RCC 7860 (cell line): ENCODE data around the gene SPAG7.

Experiments
- DNase-seq: peaks from one replicate; pipeline ENCODE4 v3.0.0-alpha.2; 2015; ENCODE audit warnings: low spot score
- FAIRE-seq: peaks from 2 replicates; lab custom pipeline; 2012; peaks lifted over from hg19 to GRCh38; lab: Jason Lieb, UNC

SPAG7 gene

DNA sequence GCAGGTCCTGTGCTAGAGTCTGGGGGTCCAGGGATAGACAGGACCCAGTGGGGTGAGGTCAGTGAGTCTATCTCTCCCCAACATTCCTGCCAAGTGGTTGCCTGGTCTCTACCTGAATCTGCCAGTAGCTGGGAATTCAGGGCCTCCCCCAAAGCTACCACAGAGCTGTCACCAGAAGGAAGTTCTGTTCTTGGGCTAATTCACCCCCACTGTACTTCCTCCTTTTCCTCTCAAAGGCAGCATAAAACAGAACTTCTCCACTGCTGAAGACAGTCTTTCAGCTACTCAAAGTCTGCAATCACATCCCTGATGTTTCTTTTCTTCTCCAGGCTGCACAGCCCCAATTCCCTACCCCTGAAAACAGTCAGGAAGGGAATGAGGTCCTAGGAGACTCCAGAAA lies 11.1 kb upstream of the SPAG7 start:
- FAIRE-seq (no peak), DNase-seq (no peak)

- no peak for DNase-seq
These were observed 6.6 kb upstream of the SPAG7 start for GRCh38 chr17:4974115-4974670.

GRCh38 chr17:4973256-4974114 lies 5.9 kb upstream of the SPAG7 start:
- DNase-seq: no peak
- FAIRE-seq: no peak

More at GRCh38 chr17:4974115-4974670, 6.6 kb upstream of the SPAG7 start:
- FAIRE-seq: no peak

- DNase-seq (no peak), FAIRE-seq (no peak)
These were observed 5.1 kb upstream of the SPAG7 start for GRCh38 chr17:4972752-4973151.

GRCh38 chr17:4972322-4972721 lies 4.7 kb upstream of the SPAG7 start:
- DNase-seq (no peak), FAIRE-seq (no peak)

- FAIRE-seq (no peak), DNase-seq (no peak)
These were observed 4.2 kb upstream of the SPAG7 start for GRCh38 chr17:4971826-4972225.

DNA sequence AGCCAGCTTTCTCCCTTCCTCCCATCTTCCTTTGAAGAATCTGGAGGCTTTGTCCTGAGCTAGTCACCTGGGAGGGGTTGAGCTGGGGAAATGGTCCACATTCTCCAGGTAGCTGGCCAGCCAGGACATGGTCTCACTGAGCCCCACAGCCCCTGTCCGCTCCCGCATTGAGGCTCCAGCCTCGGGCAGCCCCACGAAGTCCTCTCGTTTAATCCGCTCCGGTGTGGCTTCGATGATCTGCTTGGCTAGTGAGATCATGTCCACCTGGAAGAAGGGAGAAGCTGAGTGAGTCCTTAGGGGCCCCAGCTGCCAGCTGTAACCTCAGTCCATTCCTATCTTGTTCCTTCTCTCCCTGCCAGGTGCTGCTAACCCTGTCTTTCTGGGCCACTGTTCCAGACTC lies 2.7 kb upstream of the SPAG7 start:
- FAIRE-seq (no peak), DNase-seq (no peak)

- FAIRE-seq (no peak), DNase-seq (peak; percentile 36)
These were observed 2.0 kb upstream of the SPAG7 start for GRCh38 chr17:4969551-4970173.

- FAIRE-seq (peak; percentile 69), DNase-seq (peak; percentile 87)
These were observed 1.5 kb upstream of the SPAG7 start for GRCh38 chr17:4969047-4969550.

- DNase-seq: peak; percentile 77
- peak; percentile 37 for FAIRE-seq
These were observed 949 bp upstream of the SPAG7 start for GRCh38 chr17:4968486-4969046.

DNA sequence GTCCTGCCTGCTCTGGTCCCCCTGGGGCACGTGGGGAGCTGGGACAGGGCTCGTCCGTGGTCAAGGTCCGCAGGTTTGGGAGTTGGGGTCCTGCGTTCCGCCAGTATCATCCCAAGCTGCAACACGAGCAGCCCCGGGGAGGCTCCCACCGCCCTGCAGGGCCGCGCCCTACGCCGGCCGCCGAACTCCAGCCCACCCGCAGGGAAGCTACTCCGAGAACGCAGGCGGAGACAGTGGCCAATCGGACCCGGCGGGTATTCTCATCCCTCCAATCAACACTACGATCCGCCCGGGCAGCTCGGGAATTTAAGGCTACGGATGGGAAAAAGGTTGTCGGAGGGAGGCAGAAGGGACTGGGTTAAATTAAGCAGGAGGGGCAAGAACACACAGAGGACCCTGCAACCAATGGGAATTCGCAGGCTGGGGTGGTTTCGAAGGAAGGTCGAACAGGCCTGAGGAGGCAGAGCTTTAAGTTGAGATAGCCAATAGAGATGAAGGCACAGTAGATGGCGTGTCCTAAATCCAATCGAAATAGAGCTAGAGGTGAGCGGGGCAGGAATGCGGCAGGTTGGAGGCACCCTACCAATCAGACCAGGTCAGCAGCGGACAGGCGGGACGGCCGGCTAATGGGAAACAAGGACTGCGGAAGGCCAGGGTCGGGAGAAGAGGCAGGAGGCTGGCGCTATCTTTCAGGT lies 626 bp downstream of the SPAG7 start:
- FAIRE-seq: peak; percentile 95

DNA sequence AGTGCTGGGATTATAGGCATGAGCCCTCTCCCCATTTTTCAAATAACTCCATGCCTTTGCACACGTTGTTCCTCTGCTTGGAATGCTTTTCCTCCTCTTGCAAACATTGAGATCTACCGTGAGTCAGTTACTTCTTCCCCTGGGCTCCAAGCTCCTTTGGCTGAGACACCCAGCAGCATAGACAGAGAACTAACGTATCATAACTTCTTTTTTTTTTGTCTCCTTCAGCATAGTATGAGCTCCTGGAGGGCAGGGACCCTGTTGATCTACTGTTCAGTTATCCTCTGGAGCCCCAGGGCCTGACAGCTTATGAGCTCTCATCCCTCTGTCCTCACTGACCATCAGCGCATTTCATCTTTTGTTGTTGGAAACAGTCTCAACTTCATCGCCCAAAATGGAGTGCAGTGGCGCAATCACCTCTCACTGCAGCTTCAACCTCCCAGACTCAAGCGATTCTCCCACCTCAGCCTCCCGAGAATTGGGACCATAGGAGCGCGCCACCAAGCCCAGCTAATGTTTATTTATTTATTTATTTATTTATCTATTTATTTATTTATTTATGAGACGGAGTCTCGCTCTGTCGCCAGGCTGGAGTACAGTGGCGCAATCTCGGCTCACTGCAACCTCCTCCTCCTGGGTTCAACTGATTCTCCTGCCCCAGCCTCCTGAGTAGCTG lies 2.2 kb downstream of the SPAG7 start:
- DNase-seq (no peak), FAIRE-seq (no peak)

More for the DNA sequence above, 626 bp downstream of the SPAG7 start:
- DNase-seq: peak; percentile 100

DNA sequence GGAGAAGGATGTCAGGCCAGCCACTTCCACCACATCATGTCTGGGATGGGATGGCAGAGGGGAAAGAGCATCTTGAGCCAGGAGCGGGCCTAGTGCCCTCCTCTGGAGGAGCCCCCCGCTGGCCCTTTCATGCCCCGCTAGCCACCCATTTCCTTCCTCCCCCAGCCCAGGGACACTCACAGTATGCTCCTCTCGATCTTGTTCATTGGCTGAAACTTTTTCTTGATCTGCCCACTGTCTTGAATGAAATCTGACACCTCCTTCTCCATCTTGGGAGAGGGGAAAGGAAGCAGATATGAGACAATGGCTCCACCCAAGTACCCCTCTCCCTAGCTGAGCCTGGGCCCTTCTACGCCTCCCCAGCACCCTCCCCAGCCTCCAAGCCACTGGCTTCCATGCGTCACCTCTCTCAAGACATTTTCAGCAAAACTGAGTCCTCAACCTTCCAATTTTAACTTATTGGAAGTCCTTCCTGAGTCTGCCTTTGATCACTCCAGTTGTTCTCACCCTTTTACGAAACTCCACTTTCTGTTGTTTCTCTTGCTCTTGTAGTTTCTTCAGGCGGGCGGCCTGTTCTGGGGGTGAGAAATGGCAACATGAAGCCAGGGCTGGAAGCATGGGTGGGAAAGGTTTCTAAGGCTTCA lies 7.2 kb downstream of the SPAG7 start:
- DNase-seq (no peak), FAIRE-seq (no peak)

DNA sequence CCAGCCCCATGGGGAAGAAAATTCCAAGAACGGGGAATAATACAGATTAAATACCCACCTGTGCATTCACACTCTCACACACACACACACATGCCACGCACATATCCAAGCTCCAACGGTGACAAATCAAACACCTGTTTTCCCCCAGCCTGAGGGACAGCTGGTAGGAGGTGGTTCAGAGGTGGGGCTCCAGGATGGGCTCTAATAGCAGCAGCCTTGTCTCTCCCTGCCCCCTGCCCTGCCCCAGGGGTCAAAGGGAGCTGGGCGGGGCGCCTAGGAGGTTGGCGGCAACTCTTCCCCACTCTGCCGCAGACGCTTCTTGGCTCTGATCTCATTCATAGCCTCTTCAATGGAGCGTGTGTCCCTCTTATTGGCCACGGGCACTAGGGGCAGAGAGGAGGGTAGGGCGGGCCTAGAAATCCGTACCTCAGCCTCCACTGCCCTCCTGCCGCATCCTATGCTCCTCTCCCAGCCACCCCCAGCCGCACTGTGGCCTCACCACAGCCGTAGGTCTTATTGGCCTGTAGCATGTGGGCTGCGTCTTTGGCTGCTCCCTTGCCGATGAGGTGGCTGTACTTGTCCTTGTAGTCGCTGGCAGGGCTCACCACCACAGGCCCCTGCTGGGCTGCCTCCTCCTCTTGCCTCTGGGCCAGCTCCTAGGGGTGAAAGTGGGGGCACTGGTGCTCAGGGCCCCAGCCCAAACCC lies 8.2 kb downstream of the SPAG7 start:
- no peak for FAIRE-seq
- no peak for DNase-seq

DNA sequence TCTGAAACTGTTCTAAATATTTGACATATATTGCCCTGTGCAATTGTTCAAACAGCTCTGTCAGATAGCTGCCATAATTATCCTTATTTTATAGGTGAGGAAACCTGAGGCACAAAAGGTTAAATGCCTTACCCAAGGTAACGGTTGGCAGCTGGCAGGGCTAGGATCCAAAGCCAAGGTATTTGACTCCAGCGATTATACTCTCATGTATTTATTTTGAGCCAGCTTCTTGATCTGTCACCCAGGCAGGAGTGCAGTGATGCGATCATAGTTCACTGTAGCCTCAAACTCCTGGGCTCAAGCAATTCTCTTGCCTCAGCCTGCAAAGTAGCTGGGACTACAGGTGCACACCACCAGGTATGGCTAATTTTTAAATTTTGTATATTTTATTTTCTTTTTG lies 9.5 kb downstream of the SPAG7 start:
- DNase-seq (no peak), FAIRE-seq (no peak)

DNA sequence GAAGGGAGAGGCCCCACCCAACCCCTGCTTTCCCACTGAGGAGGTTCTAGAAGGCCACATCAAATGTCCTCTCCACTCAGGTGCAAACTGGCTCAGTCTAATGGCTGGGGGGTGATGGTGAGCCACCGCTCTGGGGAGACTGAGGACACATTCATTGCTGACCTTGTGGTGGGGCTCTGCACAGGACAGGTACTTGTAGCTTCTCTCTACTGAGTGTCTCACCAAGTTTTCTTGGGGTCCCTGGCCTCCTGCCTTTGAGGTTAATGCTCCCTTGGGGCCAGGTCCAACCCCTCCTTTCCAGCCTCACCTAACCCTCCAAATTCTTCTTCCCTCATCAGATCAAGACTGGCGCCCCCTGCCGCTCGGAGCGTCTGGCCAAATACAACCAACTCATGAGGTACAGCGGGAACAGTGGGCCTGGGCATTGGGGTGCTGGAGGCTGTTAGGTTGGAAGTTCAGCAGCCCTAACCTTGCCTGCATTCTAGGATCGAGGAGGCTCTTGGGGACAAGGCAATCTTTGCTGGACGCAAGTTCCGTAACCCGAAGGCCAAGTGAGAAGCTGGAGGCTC lies 11.0 kb downstream of the SPAG7 start:
- DNase-seq (no peak), FAIRE-seq (no peak)

- FAIRE-seq (no peak), DNase-seq (no peak)
These were observed 12.5 kb downstream of the SPAG7 start for GRCh38 chr17:4955091-4955490.

DNA sequence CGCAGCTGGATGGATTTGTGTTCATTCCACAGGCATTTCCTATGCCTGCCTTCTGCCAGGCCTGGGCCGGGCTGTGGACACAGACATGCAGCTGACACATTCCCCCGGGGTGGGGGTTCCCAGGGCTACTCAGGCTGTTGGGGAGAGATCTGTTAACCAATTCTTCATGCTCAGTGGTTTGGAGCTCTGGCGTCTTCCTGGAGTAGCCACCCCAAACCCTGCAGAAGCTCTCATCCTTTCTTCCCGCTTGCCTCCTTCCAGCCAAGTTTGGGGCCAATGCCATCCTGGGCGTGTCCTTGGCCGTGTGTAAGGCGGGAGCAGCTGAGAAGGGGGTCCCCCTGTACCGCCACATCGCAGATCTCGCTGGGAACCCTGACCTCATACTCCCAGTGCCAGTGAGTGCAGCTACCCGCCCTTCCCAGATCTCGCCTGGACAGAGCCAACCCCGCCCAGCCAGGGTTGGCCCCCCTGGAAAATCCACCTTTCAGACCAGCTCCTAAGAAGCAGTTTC lies 14.1 kb downstream of the SPAG7 start:
- DNase-seq: peak; percentile 31
- FAIRE-seq: no peak

DNA sequence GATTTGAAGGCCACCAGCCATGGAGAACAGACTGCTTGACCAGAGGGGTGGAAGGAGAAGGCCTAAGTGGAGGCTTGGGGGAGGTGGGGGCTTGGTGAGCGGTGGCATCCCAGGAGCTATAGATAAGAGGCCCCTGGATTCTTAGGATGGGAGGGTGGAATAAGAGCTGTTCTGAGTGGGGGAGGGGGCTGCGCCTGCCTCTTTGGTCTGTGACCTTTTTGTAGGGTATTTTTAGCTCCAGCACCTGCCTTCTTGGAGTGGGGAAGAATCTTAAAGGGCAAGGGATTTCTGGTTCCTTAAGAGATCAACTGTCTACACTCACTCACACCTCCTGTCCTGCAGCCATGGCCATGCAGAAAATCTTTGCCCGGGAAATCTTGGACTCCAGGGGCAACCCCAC lies 16.1 kb downstream of the SPAG7 start:
- FAIRE-seq (no peak), DNase-seq (no peak)
